Measurements from ENCODE around the gene UGT1A7. TPM values are rescaled to one million over a fixed set of nuclear protein-coding genes. Genes with fewer than 3 reads are reported as not detected.
A peak's percentile ranks its signal among the peaks of the same experiment; 100 is the strongest.

Gene UGT1A7
- total and polyA plus RNA-seq, 9 of the 15 experiments (the other 6 are each of a cell fraction or from before 2014, with no cell fraction given) = not detected

- TF ChIP-seq CHAMP1 (IDR thresholded peaks at IDR 0.05) = peak; percentile 45; the same call in 1 of the 2 replicates
- TF ChIP-seq E2F6 (IDR thresholded peaks at IDR 0.05; ENCODE audit: borderline replicate concordance in 1 of 2, extremely low read depth in 1 of 2, insufficient read depth in 1 of 2, insufficient read length in 1 of 2, low read depth in 1 of 2, low read length in 1 of 2, poor library complexity in 1 of 2, severe bottlenecking in 1 of 2) = no peak
- TF ChIP-seq ZNF232 (CRISPR knock-in tag; IDR thresholded peaks at IDR 0.05) = no peak
- TF ChIP-seq CREB3 (tag; conservative IDR thresholded peaks at IDR 0.05; ENCODE audit: low read depth) = 0 out of 2 replicates have a peak, but pooled peaks have one; percentile 27
- no peak for TF ChIP-seq POLR2AphosphoS2 (IDR thresholded peaks at IDR 0.05; ENCODE audit: low read length)
- TF ChIP-seq DMBX1 (CRISPR knock-in tag; IDR thresholded peaks at IDR 0.05; ENCODE audit: borderline replicate concordance) = no peak
- peak; percentile 98 for TF ChIP-seq SOX6 (IDR thresholded peaks at IDR 0.05)
- no peak for TF ChIP-seq SAFB2 (IDR thresholded peaks at IDR 0.05; ENCODE audit: borderline replicate concordance, low read depth, low read length, severe bottlenecking)
- TF ChIP-seq PBX2 (CRISPR knock-in tag; IDR thresholded peaks at IDR 0.05; ENCODE audit: low read depth) = no peak
- no peak for TF ChIP-seq PBX2 (tag; conservative IDR thresholded peaks at IDR 0.05; ENCODE audit: low read depth)
- no peak for TF ChIP-seq KDM5B (IDR thresholded peaks at IDR 0.05; ENCODE audit: insufficient replicate concordance, low read depth, low read length)
- no peak for TF ChIP-seq ZNF408 (CRISPR knock-in tag; IDR thresholded peaks at IDR 0.05; ENCODE audit: low read depth)
- TF ChIP-seq SMAD1 (IDR thresholded peaks at IDR 0.05; ENCODE audit: low read depth, low read length, partially characterized antibody) = no peak
- TF ChIP-seq RBBP5 (IDR thresholded peaks at IDR 0.05; ENCODE audit: borderline replicate concordance, insufficient read depth, low read length, poor library complexity, severe bottlenecking) = no peak
- no peak for TF ChIP-seq CREB5 (CRISPR knock-in tag; IDR thresholded peaks at IDR 0.05)
- TF ChIP-seq LEF1 (IDR thresholded peaks at IDR 0.05) = peak; percentile 41; the same call in 1 of the 2 replicates
- 0 out of 2 replicates have a peak, but pooled peaks have one; percentile 34 for TF ChIP-seq MTA3 (IDR thresholded peaks at IDR 0.05; ENCODE audit: borderline replicate concordance)
- no peak for TF ChIP-seq POLR3G (IDR thresholded peaks at IDR 0.05; ENCODE audit: extremely low read depth, insufficient read length, insufficient replicate concordance)
These were observed 18.4 kb downstream of the UGT1A7 start (continued) for GRCh38 chr2:233700028-233700635.
